Midbrain (tissue), 1 donor: ENCODE data around the gene SSR3.

Source experiments
- DNase-seq: peaks from one replicate; lab custom pipeline; 2025; lab: John Stamatoyannopoulos, UW

Gene SSR3

DNA sequence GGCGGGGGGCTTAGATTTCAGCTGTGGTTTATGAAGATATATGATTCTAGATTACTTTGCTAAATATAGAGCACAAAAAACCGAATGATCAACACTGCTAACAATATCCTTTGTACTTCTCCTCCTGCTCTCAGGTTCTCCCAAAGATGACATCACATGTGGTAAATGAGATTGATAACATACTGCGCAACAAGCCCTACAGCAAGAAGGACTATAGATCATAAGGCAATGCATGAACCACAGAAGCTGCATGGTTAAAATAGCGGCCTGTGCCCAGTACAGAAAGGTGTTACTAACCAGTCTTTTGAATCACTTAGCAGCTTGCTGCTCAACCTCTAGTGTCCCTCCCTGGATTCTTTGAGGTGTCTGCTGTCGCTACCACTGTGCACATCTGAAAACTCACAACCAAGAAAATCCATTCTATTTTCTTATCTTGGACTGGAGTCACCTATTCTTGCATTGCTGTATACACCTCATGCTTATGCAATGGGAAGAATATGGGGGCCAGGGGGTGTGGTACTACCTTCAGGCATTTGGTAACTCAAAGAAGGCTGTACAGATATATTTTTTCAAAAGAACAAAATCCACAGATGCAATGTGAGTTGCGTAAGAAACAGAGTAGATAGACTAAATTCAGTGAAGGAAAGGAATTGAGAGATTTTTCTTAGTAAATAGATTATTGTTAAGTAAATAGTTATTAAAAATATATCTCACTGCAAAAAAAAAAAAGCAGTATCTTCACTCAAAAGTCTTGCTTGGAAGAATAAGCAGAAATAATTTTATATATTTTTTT lies 18.2 kb downstream of the SSR3 start:
- no peak for DNase-seq

GRCh38 chr3:156535798-156536197 lies 19.1 kb downstream of the SSR3 start:
- no peak for DNase-seq

DNA sequence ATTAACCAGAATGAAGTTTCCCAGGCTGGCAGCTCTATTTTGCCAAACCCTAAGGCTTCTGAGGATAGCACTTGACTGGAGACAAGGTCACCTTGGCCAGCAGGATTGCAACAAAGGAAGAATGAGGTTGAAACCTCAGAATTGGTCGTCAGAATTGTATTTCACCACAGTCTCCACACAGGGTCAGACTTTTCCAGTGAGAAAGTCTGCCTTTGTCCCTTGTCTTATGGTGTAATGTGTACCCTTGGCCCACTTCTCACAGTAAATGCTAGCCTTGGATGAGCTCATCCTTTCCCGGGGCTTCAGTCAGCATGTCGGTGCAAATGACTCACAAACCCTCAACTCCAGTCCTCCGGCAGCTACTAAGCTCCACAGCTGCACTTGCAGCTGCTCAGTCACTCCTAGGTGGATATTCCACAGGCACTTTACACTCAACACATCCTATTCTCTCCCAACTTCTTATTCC lies 19.7 kb downstream of the SSR3 start:
- peak; percentile 77 for DNase-seq

GRCh38 chr3:156533205-156533604 lies 21.7 kb downstream of the SSR3 start:
- no peak for DNase-seq

- DNase-seq, result no peak
These were observed 22.2 kb downstream of the SSR3 start for GRCh38 chr3:156532730-156533129.

- no peak for DNase-seq
These were observed 23.9 kb downstream of the SSR3 start for GRCh38 chr3:156530980-156531379.

DNA sequence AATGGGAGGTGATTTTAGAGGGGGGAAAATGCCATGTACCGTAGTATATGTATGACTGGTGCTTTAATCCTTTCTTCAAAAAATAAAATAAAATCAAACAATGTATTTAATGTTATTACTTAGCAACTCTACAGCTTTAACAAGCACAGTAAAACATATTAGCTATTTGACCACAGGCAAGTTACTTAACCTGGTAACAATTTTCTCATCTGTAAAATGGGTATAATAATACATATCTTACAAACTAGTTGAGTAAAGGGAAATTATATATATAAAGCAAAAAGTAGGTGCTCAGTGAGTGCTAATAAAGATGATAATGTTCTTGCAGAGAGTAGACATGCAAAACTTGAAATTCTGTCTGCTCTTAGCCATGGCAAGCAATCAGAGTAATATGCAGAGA lies 27.9 kb downstream of the SSR3 start:
- DNase-seq, result no peak

GRCh38 chr3:156525808-156526207 lies 29.1 kb downstream of the SSR3 start:
- DNase-seq, result no peak

DNA sequence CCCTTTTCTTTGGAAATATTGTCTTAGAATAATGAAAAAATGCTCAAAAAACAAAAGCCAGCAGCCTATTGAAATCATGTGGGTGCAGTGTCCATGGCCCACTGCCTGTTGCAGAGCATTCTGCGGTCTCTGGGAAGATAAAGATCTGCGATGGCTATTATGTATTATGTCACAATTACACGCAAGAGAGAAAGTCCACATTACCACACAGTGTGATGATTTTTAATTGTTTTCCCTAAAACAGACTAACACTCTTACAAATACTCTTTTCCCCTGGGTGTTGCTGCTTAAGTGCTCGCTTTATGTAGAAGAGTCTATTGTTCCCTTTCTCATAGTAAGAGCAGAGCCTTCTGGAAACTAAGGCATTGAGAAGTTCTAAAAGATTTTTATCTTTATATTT lies 32.2 kb downstream of the SSR3 start:
- DNase-seq, result no peak

GRCh38 chr3:156519758-156520162 lies 35.2 kb downstream of the SSR3 start:
- DNase-seq, result no peak

DNA sequence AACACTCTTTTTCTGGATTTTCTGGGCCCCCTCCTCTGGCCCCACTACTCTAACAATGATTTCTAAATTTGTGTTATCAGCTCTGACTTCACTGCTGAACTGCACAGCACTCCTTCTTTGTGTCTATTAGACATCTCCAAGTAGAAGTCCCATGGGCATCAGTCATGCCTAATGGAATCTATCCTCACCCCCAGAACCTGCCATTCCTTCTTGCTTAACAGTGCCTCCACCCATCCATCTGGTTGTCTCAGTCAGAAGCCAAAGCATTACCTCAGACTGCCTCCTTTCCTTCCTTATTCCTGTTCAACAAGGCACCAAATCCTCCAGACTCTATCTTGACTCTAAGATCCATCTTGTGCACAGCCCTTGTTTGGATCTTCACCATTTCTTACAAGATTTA lies 36.2 kb downstream of the SSR3 start:
- DNase-seq, result no peak

- no peak for DNase-seq
These were observed 38.0 kb downstream of the SSR3 start for GRCh38 chr3:156516961-156517360.

DNA sequence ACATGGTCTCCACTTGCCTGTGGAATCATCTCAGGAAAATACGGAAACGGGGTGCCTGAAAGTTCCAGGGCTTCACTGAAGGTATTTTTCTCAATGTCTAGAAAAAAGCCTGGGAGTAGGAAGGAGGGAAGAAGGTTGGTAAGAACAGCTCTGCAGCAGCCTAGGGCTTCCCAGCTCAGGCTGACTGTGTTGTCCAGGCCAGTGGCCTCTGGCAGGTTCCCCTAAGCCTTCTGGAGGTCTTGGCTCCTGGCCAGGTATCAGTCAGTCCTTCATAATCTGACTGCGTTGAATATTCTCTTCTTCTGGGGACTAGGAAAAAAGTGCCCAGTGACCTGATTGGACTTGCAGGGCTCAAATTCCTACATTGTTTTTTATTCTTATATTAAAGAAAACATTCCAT lies 38.6 kb downstream of the SSR3 start:
- no peak for DNase-seq

- DNase-seq, result no peak
These were observed 41.3 kb downstream of the SSR3 start for GRCh38 chr3:156513619-156514018.

- no peak for DNase-seq
These were observed 42.8 kb downstream of the SSR3 start for GRCh38 chr3:156511987-156512677.

GRCh38 chr3:156509189-156510174 lies 45.4 kb downstream of the SSR3 start:
- peak; percentile 75 for DNase-seq

DNA sequence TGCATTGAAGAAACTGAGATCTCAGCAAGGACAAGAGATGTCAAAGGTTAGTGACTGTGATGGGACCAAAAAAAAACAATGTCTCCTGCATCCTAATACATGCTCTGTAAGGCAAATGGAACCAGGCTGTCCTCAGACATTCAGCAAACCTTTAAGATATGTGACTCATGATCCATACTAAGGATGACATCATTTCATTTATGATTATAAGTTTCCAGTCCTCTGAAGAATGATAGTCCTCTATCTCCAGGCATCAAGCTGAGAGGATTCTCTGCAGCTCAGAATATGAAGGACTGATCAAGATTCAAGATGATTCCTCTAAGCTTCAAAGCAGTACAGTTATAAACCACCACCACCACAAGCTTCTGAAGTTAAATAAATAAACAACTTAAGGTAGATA lies 47.6 kb downstream of the SSR3 start:
- DNase-seq, result no peak

DNA sequence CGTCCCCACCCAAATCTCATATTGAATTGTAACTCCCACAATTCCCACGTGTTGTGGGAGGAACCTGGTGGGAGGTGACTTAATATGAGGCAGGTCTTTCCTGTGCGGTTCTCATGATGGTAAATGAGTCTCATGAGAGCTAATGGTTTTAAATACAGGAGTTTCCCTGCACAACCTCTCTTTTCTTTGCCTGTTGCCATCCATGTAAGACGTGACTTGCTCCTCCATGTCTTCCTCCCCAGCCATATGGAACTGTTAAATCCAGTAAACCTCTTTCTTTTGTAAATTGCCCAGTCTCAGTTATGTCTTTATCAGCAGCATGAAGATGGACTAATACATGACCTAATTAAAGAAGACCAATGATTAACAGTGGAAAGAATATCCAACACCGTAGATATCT lies 56.6 kb downstream of the SSR3 start:
- no peak for DNase-seq

GRCh38 chr3:156497326-156497725 lies 57.6 kb downstream of the SSR3 start:
- DNase-seq, result no peak

DNA sequence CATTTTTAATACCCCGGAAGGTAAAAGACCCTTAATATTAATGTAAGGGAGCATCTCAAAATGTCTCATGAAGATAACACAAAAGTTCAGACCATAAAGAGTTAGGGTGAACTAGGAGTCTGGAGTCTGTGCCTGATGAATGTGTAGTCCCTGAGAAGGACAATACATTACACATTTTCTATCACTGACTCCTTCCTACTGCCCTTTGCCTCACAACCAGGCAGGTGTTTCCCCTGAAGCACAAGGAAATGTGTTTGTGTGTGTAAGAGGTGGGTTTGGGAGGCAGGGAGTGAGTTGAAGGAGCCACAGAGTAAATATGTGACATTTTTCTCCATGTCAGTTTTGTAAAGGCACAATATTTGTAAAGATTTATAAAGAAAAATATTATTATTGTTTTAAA lies 59.1 kb downstream of the SSR3 start:
- DNase-seq, result no peak

DNA sequence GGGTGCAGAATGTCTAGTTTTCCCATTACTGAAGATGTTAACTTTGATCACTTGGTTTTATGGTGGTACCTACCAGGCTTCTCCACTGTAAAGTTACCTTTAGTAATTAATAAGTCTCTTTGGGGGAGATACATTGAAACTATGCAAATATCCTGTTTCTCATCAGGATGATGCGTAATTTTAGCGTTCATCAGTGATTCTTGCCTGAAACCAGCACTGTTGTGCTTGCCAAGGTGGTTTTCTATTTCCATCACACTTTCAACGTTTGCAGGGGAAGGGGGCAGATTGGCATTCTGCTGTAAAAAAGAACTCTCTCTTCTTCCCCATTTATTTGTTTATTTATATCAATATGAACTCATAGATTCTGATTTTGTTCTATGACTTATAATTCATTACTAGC lies 61.0 kb downstream of the SSR3 start:
- DNase-seq, result no peak

GRCh38 chr3:156492801-156493261 lies 62.1 kb downstream of the SSR3 start:
- DNase-seq, result no peak
